ENCODE measurements around the gene EFNB2.

The EFNB2 gene

DNA sequence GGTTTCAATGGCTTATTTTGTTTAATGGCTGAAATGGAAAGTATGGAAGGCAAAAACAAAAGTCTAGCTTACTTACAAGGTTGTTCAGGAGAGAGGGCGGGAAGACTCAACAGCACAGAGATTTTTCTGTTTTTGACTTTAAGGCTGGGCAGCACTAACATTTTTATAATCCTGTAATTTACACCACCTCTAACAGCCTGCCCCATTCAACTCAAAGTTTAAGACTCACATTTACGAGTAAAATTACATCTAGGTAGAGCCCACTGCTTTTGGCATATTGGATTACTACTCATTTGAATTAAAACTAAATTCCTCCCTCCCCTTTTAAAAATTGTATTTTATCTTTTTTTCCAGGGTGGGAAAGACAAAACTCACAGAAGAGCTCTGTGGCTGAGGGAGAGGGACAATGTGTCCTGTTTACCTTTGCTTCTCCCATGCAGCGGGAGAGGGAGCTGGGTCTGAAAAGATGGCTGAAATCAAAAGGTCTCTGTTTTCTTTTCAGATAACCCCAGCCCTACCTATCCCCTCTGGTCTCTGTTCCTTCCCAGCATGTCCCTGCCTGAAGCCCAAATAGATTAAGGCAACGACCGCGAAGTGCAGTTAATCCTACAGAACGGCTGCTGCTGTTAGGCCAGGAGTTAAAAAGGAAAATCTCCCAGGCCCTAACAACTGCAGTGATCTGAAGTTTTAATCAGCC lies 6.6 kb downstream of the EFNB2 start:
- H3K4me3 ChIP-seq (ENCODE audit: low read length): no peak overlapping the region
- DNase-seq (ENCODE audit: low read depth, low spot score): no peak

DNA sequence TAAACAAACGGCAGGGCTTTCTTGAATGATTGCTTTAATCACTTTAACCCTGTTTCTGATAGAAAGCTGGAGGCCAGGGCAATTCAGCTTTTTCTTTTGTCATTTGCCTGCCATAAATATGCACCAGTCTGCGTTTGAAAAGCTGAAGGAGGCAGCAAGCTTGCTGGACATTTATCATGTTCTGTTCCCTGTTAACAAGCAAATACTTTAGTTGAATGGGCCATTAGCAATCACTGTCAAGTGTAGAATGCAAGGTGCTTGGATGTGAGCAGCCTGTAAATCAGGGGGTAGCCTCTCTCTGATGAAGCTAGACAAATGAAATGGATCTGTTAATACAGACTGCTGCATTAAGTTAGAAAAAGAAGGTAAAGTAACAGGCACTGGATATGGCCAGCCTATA lies 7.6 kb downstream of the EFNB2 start:
- no peak overlapping the region for H3K4me3 ChIP-seq (ENCODE audit: low read length)
- no peak for DNase-seq (ENCODE audit: low read depth, low spot score)

- no peak overlapping the region for H3K4me3 ChIP-seq (ENCODE audit: low read length)
- DNase-seq (ENCODE audit: low read depth, low spot score): no peak
Observed at GRCh38 chr13:106527445-106527801, 8.0 kb downstream of the EFNB2 start.

- DNase-seq (ENCODE audit: low read depth, low spot score): no peak
- H3K4me3 ChIP-seq (ENCODE audit: low read length): no peak overlapping the region
Observed at GRCh38 chr13:106526738-106527444, 8.6 kb downstream of the EFNB2 start.

DNA sequence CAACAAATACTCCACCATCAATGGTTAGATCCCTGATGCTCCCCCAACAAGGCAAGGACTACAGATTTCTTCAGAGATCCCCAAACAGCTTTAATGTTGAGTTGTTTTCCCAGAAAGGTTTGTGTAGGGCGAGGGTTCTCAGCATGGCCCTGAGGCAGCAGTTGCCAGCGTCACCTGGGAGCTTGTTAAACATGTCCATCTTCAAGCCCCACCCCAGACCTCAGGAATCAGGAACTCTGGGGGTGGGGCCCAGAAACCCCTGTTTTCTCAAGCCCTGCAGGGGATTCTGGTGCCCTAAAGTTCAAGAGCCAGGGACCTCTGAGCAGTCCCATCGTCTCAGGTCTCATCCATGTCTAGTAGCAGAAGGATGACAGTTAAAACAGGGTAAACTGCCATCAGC lies 9.6 kb downstream of the EFNB2 start:
- no peak for DNase-seq (ENCODE audit: low read depth, low spot score)
- no peak overlapping the region for H3K4me3 ChIP-seq (ENCODE audit: low read length)

DNA sequence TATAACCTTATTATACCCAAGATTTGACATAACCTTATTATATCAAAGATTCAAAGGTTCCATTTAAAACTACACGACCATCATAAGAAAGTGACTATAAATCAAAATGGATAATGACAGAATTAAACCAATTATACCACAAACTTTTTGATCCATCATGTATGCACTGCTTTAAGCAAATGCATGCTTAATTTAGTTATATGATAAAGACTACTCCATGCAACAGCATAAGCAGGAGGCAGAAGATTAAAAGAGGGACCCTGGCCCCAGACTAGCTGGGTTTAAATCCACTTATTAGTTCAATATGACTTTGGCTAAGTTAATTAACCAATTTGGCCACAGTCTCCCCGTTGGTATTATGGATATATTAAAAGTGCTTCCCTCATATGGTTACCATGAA lies 11.4 kb downstream of the EFNB2 start:
- DNase-seq (ENCODE audit: low read depth, low spot score): no peak
- H3K4me3 ChIP-seq (ENCODE audit: low read length): no peak overlapping the region

GRCh38 chr13:106523576-106523975 lies 11.9 kb downstream of the EFNB2 start:
- no peak overlapping the region for H3K4me3 ChIP-seq (ENCODE audit: low read length)
- no peak for DNase-seq (ENCODE audit: low read depth, low spot score)

DNA sequence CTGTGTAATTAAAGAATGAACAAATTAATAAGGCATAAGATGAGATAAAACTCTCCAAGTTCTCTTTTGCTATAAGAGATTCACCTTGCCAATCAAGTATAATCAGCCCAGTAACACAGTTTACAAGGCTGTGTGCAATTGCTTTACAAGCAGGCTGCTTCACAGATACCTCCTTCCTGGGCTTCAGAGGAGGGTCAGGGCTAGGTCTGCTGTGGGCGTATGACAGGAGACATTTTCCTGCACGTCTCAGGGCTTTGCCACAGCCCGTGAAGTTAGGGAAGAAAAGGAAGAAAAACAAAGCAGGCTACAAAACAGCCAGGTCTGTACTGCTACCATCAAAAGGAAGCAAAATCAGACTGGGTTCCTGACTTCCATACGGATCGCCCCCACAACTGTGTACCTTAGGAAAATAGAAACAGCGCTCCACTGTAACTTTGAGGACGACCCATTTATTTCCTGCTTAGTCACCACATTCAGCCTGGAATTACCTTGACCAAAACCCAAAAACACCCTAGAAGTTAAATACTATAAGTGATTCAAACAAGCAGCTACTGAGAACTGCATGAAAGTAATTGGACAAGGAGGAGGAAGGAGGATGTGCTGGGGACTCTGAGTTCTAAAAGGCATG lies 12.4 kb downstream of the EFNB2 start:
- no peak overlapping the region for H3K4me3 ChIP-seq (ENCODE audit: low read length)
- DNase-seq (ENCODE audit: low read depth, low spot score): no peak

DNA sequence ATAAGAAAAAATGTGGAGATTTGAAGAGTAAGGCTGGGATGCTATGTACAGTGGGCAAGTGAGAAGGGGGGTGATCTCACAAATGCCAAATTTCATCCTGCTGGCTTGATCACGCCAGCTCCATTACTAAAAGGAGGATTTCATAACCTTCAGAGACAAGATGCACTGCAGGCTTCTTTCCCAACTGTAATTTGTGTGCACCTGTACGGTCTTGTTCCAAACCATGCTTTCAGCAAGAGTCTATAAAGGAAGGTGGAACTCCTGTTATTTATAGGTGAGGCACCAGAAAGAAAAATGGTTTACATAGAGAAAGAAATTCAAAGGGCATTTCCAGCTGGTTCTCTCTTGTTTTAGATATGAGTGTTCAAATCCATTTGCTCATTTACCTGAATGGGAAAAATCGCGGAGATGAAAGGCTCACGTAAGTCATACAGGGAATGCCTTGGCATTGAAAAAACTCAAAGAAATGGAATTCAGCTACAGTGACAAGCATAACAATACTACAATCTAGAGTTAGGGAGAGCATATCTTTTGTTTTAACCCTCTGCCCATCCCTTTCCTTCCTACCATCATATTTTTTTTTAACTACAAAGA lies 13.3 kb downstream of the EFNB2 start:
- H3K4me3 ChIP-seq (ENCODE audit: low read length): no peak overlapping the region
- no peak for DNase-seq (ENCODE audit: low read depth, low spot score)

DNA sequence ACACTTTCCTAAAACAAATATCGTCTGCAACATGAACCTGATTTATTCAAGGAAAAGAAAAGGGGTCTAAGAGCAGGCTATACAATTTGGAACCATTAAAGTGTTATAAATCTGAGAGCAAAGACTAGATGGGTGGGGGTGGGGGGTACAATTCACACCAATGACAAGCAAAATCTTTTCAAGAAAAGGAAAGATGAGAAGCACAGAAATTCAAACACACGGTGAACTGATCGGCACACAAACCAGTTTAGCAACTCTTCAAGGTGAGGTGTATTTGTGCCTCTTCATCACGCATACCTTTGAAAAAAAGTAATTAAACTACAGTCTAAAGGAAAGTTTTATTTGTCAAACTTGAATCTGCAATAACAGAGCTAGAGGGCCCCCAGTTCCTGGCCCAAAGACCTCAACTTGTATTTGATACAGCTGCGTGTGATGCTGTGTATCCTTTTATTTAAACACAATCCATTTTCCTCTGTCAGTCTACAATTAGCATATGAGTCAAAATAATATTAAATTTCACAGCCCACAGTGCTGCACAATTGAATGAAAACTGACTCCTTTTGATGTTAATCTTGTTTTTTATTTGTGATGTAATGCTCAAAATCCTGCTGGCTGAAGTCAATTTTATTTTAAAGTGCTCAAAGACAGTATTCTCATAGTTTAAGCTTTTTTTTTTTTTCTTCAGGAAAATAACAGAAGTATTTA lies 14.2 kb downstream of the EFNB2 start:
- no peak for DNase-seq (ENCODE audit: low read depth, low spot score)
- H3K4me3 ChIP-seq (ENCODE audit: low read length): no peak overlapping the region

- no peak for DNase-seq (ENCODE audit: low read depth, low spot score)
- H3K4me3 ChIP-seq (ENCODE audit: low read length): no peak overlapping the region
Observed at GRCh38 chr13:106520251-106521054, 15.0 kb downstream of the EFNB2 start.

GRCh38 chr13:106518512-106518911 lies 16.9 kb downstream of the EFNB2 start:
- no peak for DNase-seq (ENCODE audit: low read depth, low spot score)

DNA sequence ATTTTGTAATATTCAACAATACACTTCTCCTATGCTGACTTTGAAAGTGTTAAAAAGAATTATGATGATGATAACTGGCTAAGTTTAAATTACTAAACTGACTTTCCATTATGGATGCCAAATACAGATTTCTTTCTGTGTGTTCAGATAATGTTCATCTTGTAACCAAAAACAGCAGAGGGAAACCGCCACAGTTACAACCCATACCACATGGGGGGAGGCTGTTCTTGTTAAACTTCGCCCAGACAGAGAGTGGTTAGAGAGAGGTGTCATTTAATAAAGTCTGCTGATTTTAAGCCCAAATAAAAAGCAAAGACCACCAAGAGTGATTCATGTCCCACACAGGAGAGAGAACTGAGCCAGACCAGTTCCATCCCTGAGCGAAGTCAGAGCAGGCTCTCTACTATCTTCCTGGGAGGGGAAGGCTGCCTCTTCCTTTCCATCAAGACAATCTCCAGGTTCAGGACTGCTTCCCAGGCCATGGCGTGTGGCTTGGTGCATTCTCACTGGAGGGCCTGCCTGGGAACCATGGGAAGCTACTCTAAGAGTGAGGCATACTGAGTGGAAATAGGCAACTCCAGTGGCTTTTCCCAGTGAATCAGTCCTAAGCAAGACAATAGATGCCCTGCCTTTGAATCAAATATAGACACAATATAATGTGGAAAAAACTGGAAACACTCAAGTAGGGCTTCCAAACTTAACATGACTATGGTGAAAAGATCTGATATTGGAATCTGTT lies 18.2 kb downstream of the EFNB2 start:
- H3K4me3 ChIP-seq (ENCODE audit: low read length): no peak overlapping the region
- DNase-seq (ENCODE audit: low read depth, low spot score): no peak

More at GRCh38 chr13:106518512-106518911, 16.9 kb downstream of the EFNB2 start:
- H3K4me3 ChIP-seq (ENCODE audit: low read length): no peak overlapping the region

GRCh38 chr13:106515635-106516254 lies 19.7 kb downstream of the EFNB2 start:
- no peak overlapping the region for H3K4me3 ChIP-seq (ENCODE audit: low read length)
- no peak for DNase-seq (ENCODE audit: low read depth, low spot score)

DNA sequence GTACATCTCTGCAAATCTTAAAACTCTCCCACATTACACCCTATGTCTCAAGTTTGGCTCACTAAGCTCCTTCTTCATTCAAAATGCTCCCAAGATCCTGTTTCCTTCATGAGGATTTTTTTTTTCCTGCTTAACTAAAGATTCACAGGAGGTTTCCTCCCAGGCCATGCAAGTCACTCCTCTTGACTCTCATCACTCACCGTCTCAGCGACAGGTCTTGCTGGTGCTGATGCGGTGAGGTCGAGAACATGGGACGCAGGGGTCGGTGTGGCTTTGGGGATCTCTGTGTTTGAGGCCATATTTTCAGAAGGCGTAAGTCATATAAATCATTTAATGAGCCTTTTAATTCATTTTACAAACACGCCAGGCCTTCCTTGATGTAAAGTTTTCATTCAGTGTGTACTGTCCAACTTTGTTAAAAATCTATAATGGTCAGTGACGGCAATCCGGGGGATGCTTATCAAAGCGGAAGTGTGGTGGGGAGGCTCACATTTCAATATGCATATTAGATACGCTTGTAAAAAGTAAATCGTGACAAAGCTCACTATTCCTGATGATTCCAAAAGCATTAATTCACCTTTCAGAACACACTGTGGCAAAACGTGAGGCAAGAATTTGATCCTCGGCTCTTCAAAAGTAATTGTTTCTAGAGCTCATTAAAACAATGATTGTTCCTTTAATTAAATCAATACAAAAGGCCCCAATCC lies 20.4 kb downstream of the EFNB2 start:
- no peak overlapping the region for H3K4me3 ChIP-seq (ENCODE audit: low read length)
- no peak for DNase-seq (ENCODE audit: low read depth, low spot score)

GRCh38 chr13:106513025-106513983 lies 22.2 kb downstream of the EFNB2 start:
- no peak for DNase-seq (ENCODE audit: low read depth, low spot score)
- H3K4me3 ChIP-seq (ENCODE audit: low read length): no peak overlapping the region

Measured in Jurkat, Clone E6-1 (cell line).